GM23338 (cell line): Measurements from ENCODE around the gene CDC42BPB. TPM values are rescaled to one million over a fixed set of nuclear protein-coding genes. Genes with fewer than 3 reads are reported as not detected.

Source experiments
- ATAC-seq: fragments of 200-7000 bp; cut with Tn5 transposase; 3 replicates; pipeline ENCODE4 v1.9.1; 2020
- DNase-seq: peaks from one replicate; pipeline ENCODE4 v3.0.0-alpha.2; 2015; ENCODE audit warnings: low spot score
- H2AFZ ChIP-seq: fragments of 200-600 bp; sonication (generic); 2 replicates; pipeline ENCODE4 v1.8.0; 2016; ENCODE audit warnings: antibody characterized with exemption, mild to moderate bottlenecking, moderate library complexity
- H3F3A ChIP-seq: fragments of 200-600 bp; sonication (generic); replicated peaks from 2 replicates; pipeline ENCODE4 v1.8.0; 2017; ENCODE audit warnings: antibody characterized with exemption, mixed run types, low read depth
- H3K27ac ChIP-seq: fragments of 200-600 bp; sonication (generic); 2 replicates; pipeline ENCODE4 v1.6.1; 2016; ENCODE audit warnings: low read depth
- H3K27me3 ChIP-seq: fragments of 200-600 bp; sonication (generic); 2 replicates; pipeline ENCODE4 v1.8.0; 2016; ENCODE audit warnings: mild to moderate bottlenecking, mixed run types, moderate library complexity; ENCODE audit not compliant: insufficient read depth
- H3K36me3 ChIP-seq: fragments of 200-600 bp; sonication (generic); 2 replicates; pipeline ENCODE4 v1.8.0; 2016; ENCODE audit warnings: mild to moderate bottlenecking; ENCODE audit not compliant: insufficient read depth
- H3K4me1 ChIP-seq: fragments of 200-600 bp; sonication (generic); 2 replicates; pipeline ENCODE4 v1.8.0; 2016; ENCODE audit warnings: mild to moderate bottlenecking, moderate library complexity; ENCODE audit not compliant: insufficient read depth
- H3K4me2 ChIP-seq: fragments of 200-600 bp; sonication (generic); 2 replicates; pipeline ENCODE4 v1.7.1; 2017; ENCODE audit warnings: mixed run types
- H3K4me3 ChIP-seq: fragments of 200-600 bp; sonication (generic); 2 replicates; pipeline ENCODE4 v1.6.1; 2016; ENCODE audit warnings: mixed run types
- H3K79me2 ChIP-seq: fragments of 200-600 bp; sonication (generic); replicated peaks from 2 replicates; pipeline ENCODE4 v1.8.0; 2017; ENCODE audit warnings: mild to moderate bottlenecking; ENCODE audit not compliant: insufficient read depth
- H3K9me2 ChIP-seq: fragments of 200-600 bp; sonication (generic); 2 replicates; pipeline ENCODE4 v1.8.0; 2017; ENCODE audit not compliant: insufficient read depth
- H4K20me1 ChIP-seq: fragments of 200-600 bp; sonication (generic); replicated peaks from 2 replicates; pipeline ENCODE4 v1.8.0; 2017; ENCODE audit warnings: mild to moderate bottlenecking; ENCODE audit not compliant: insufficient read depth
- H3K27ac Mint-ChIP-seq: 2 replicates; pipeline ENCODE4 v1.8.0; 2020; ENCODE audit warnings: inconsistent platforms, mild to moderate bottlenecking, moderate library complexity, mixed read lengths
- H3K27me3 Mint-ChIP-seq: 3 replicates; pipeline ENCODE4 v1.8.0; 2022; ENCODE audit warnings: low read depth, mild to moderate bottlenecking, moderate library complexity, mixed read lengths, inconsistent platforms; ENCODE audit not compliant: insufficient read depth, poor library complexity
- H3K36me3 Mint-ChIP-seq: 3 replicates; pipeline ENCODE4 v1.8.0; 2021; ENCODE audit warnings: low read depth, mild to moderate bottlenecking, inconsistent platforms, moderate library complexity, mixed read lengths
- H3K4me1 Mint-ChIP-seq: 3 replicates; pipeline ENCODE4 v1.8.0; 2020; ENCODE audit warnings: mild to moderate bottlenecking, inconsistent platforms, mixed read lengths
- H3K4me3 Mint-ChIP-seq: 3 replicates; pipeline ENCODE4 v1.8.0; 2021; ENCODE audit warnings: moderate library complexity, mild to moderate bottlenecking, inconsistent platforms, mixed read lengths
- H3K9me3 Mint-ChIP-seq: 3 replicates; pipeline ENCODE4 v1.8.0; 2020; ENCODE audit warnings: moderate library complexity, mild to moderate bottlenecking, inconsistent platforms, mixed read lengths
- CREB1 ChIP-seq: fragments of 250-450 bp; sonication (Bioruptor Pico); IDR thresholded peaks from 2 replicates; pipeline ENCODE4 v1.5.0; 2020; ENCODE audit warnings: low read depth, mild to moderate bottlenecking, moderate library complexity
- EZH2 ChIP-seq: fragments of 200-600 bp; sonication (generic); IDR thresholded peaks from one replicate; pipeline ENCODE4 v1.8.0; 2017; ENCODE audit warnings: antibody characterized with exemption, mild to moderate bottlenecking, low read depth; ENCODE audit not compliant: unreplicated experiment
- EZH2phosphoT487 ChIP-seq: fragments of 200-600 bp; sonication (generic); IDR thresholded peaks from one replicate; pipeline ENCODE4 v1.8.1; 2018; ENCODE audit warnings: antibody characterized with exemption; ENCODE audit not compliant: unreplicated experiment
- JUNB ChIP-seq: IDR thresholded peaks from one replicate; pipeline ENCODE4 v1.6.1; 2016; ENCODE audit warnings: antibody characterized with exemption; ENCODE audit not compliant: unreplicated experiment
- STAT1 ChIP-seq: IDR thresholded peaks from one replicate; pipeline ENCODE4 v1.6.1; 2016; ENCODE audit warnings: antibody characterized with exemption; ENCODE audit not compliant: unreplicated experiment
- ZNF114 ChIP-seq: fragments of 250-450 bp; sonication (Bioruptor Pico); IDR thresholded peaks from 2 replicates; pipeline ENCODE4 v1.5.0; 2020; ENCODE audit warnings: mild to moderate bottlenecking, moderate library complexity
- ZNF331 ChIP-seq: fragments of 250-450 bp; sonication (Bioruptor Pico); IDR thresholded peaks from 2 replicates; pipeline ENCODE4 v1.5.0; 2020; ENCODE audit warnings: low read depth, mild to moderate bottlenecking, moderate library complexity
- ZNF462 ChIP-seq: fragments of 250-450 bp; sonication (Bioruptor Pico); IDR thresholded peaks from 2 replicates; pipeline ENCODE4 v1.5.0; 2020; ENCODE audit warnings: mild to moderate bottlenecking, moderate library complexity
- polyA plus RNA-seq: library from polyadenylated mRNA; unstranded; fragments of >200 nt; fragmentation: Nextera tagmentation; extraction: Ambion mirVana; gene quantifications from 2 replicates; pipeline ENCODE4 v1.2.1, GENCODE V29; 2016
- total RNA-seq: library from RNA; depleted of rRNA; stranded (reverse); fragments of >200 nt; shearing (Covaris generic); gene quantifications from 2 replicates; pipeline ENCODE4 v1.2.3, GENCODE V29; 2014
- TF ChIP-seq, protein P1 (sequence below): IDR thresholded peaks from one replicate; pipeline ENCODE4 v1.6.1; 2018; ENCODE audit warnings: antibody characterized with exemption; ENCODE audit not compliant: unreplicated experiment
- TF ChIP-seq, protein P2 (sequence below): IDR thresholded peaks from 2 replicates; pipeline ENCODE4 v1.6.1; 2016; ENCODE audit warnings: antibody characterized with exemption

Gene CDC42BPB
- total and polyA plus RNA-seq, 2 experiments from 2014 or later = 12.3 to 127 TPM

DNA sequence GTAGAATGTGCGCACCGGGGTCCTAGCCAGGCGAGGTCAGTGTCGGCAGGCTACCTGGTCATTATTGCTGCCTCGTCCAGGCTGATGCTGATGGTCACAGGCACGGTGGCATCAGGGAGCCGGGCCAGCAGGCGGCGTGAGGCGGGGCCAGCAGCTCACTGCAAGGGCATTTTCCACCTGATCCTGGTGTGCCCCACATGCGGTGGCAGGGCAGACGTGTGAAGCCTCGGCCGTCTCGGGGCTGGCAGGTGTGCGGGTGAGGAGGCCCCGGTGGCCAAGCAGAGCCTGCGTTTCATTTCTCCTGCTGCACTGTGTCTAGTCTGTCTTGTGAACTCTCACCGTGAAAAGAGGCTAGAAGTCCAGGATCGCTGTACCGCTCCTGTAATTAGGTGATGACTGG lies 146.9 kb downstream of the CDC42BPB start:
- no peaks in the 10 kb centered on the region for H3K79me2 ChIP-seq
- ATAC-seq = no peak
- Mint-ChIP-seq H3K27ac (no peak overlapping the region), H3K4me3 (no peak overlapping the region), H3K36me3 (peaks cover 26% of the 10 kb centered on the region), H3K27me3 (peaks cover 2% of the 10 kb centered on the region), H3K4me1 (no peaks in the 10 kb centered on the region), H3K9me3 (peaks cover 18% of the 10 kb centered on the region)
- H3K9me2 ChIP-seq = no peaks in the 10 kb centered on the region
- H3K4me3 ChIP-seq = no peak overlapping the region
- no peaks in the 10 kb centered on the region for H3K27me3 ChIP-seq
- H3K27ac ChIP-seq = no peak overlapping the region
- no peak overlapping the region for H3K4me2 ChIP-seq
- no peak for DNase-seq
- TF ChIP-seq ZNF331 (CRISPR knock-in tag) = no peak
- TF ChIP-seq, protein P1, sequence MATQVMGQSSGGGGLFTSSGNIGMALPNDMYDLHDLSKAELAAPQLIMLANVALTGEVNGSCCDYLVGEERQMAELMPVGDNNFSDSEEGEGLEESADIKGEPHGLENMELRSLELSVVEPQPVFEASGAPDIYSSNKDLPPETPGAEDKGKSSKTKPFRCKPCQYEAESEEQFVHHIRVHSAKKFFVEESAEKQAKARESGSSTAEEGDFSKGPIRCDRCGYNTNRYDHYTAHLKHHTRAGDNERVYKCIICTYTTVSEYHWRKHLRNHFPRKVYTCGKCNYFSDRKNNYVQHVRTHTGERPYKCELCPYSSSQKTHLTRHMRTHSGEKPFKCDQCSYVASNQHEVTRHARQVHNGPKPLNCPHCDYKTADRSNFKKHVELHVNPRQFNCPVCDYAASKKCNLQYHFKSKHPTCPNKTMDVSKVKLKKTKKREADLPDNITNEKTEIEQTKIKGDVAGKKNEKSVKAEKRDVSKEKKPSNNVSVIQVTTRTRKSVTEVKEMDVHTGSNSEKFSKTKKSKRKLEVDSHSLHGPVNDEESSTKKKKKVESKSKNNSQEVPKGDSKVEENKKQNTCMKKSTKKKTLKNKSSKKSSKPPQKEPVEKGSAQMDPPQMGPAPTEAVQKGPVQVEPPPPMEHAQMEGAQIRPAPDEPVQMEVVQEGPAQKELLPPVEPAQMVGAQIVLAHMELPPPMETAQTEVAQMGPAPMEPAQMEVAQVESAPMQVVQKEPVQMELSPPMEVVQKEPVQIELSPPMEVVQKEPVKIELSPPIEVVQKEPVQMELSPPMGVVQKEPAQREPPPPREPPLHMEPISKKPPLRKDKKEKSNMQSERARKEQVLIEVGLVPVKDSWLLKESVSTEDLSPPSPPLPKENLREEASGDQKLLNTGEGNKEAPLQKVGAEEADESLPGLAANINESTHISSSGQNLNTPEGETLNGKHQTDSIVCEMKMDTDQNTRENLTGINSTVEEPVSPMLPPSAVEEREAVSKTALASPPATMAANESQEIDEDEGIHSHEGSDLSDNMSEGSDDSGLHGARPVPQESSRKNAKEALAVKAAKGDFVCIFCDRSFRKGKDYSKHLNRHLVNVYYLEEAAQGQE = no peak
- TF ChIP-seq, protein P2, sequence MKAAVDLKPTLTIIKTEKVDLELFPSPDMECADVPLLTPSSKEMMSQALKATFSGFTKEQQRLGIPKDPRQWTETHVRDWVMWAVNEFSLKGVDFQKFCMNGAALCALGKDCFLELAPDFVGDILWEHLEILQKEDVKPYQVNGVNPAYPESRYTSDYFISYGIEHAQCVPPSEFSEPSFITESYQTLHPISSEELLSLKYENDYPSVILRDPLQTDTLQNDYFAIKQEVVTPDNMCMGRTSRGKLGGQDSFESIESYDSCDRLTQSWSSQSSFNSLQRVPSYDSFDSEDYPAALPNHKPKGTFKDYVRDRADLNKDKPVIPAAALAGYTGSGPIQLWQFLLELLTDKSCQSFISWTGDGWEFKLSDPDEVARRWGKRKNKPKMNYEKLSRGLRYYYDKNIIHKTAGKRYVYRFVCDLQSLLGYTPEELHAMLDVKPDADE = no peak
- TF ChIP-seq ZNF114 (CRISPR knock-in tag) = no peak
- no peak for TF ChIP-seq CREB1 (CRISPR knock-in tag)
- no peak for TF ChIP-seq EZH2phosphoT487
- TF ChIP-seq EZH2 = no peak
- H3F3A ChIP-seq = 0 out of 2 replicates have a peak, but pooled peaks cover 7% of the 10 kb centered on the region
- H3K4me1 ChIP-seq = no peaks in the 10 kb centered on the region
- no peaks in the 10 kb centered on the region for H4K20me1 ChIP-seq
- H2AFZ ChIP-seq = no peak overlapping the region
- H3K36me3 ChIP-seq = no peaks in the 10 kb centered on the region

DNA sequence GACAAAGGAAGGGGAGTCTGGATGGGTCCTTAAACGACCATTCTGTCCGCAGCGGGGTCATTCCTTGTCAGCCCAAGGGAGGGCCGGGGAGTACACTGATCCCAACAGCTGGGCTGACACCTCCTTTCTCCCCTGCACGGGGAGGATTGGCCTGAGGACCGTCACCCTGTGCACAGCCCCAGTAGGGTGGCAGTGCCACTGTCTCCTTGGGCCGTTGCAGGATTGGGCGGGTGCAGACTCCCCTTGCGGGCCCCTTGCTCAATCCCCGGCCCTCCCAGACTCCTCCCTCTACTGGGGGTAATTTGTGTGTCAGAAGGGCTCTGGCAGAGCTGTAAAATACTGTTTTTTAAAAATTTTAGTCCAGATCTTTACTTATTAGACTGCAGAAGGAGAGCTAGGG lies 147.4 kb downstream of the CDC42BPB start:
- Histone ChIP-seq H3K27ac (no peak overlapping the region), H3K4me1 (no peaks in the 10 kb centered on the region), H3K79me2 (no peaks in the 10 kb centered on the region), H3K36me3 (no peaks in the 10 kb centered on the region), H3K9me2 (no peaks in the 10 kb centered on the region), H3K4me3 (no peak overlapping the region), H3K27me3 (no peaks in the 10 kb centered on the region), H3K4me2 (no peak overlapping the region), H4K20me1 (no peaks in the 10 kb centered on the region), H3F3A (0 out of 2 replicates have a peak, but pooled peaks cover 7% of the 10 kb centered on the region), H2AFZ (no peak overlapping the region)
- ATAC-seq = no peak
- H3K4me3 Mint-ChIP-seq = no peak overlapping the region
- DNase-seq = no peak
- peaks cover 2% of the 10 kb centered on the region for H3K27me3 Mint-ChIP-seq
- H3K4me1 Mint-ChIP-seq = no peaks in the 10 kb centered on the region
- H3K27ac Mint-ChIP-seq = no peak overlapping the region
- H3K9me3 Mint-ChIP-seq = peaks cover 21% of the 10 kb centered on the region
- H3K36me3 Mint-ChIP-seq = peaks cover 32% of the 10 kb centered on the region
- TF ChIP-seq, protein P2 = no peak
- TF ChIP-seq JUNB = no peak
- TF ChIP-seq CREB1 (CRISPR knock-in tag) = no peak
- no peak for TF ChIP-seq STAT1
- no peak for TF ChIP-seq ZNF462 (CRISPR knock-in tag)
- TF ChIP-seq ZNF114 (CRISPR knock-in tag) = no peak
